ENCODE measurements around the gene ASIC2.

DNA sequence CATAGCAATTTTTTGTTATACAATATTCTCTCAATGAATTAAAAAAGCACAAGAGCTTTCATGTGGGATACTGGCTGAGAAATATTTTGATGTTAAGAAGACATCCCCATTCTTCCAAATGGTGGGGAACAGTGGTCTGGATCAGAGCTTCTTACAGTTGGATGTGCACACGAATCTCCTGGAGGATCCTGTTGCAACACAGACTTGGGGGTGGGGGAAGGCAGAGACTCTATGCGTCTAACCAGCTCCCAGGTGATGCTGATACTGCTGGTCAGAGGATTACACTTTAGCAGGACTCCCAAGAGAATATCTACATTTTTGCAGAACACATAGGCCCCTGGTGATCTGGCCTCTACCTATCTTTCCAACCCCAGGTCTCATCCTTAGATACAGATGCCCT is 193.2 kb downstream of the ASIC2 start:
- TF ChIP-seq, protein P1, sequence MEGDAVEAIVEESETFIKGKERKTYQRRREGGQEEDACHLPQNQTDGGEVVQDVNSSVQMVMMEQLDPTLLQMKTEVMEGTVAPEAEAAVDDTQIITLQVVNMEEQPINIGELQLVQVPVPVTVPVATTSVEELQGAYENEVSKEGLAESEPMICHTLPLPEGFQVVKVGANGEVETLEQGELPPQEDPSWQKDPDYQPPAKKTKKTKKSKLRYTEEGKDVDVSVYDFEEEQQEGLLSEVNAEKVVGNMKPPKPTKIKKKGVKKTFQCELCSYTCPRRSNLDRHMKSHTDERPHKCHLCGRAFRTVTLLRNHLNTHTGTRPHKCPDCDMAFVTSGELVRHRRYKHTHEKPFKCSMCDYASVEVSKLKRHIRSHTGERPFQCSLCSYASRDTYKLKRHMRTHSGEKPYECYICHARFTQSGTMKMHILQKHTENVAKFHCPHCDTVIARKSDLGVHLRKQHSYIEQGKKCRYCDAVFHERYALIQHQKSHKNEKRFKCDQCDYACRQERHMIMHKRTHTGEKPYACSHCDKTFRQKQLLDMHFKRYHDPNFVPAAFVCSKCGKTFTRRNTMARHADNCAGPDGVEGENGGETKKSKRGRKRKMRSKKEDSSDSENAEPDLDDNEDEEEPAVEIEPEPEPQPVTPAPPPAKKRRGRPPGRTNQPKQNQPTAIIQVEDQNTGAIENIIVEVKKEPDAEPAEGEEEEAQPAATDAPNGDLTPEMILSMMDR (IDR thresholded peaks at IDR 0.05), result no peak
- no peak for TF ChIP-seq POLR2A (IDR thresholded peaks at IDR 0.05)
